GM10266 (cell line): ENCODE results near the gene DPP4.

Experiments
- DNase-seq: peaks from one replicate; pipeline ENCODE4 v3.0.0; 2012; ENCODE audit errors: extremely low spot score
- CTCF ChIP-seq: IDR thresholded peaks from 2 replicates; pipeline ENCODE4 v1.5.1; 2012; ENCODE audit warnings: mild to moderate bottlenecking, low read depth; ENCODE audit not compliant: control insufficient read depth, insufficient read depth; ENCODE audit errors: missing control alignments

The DPP4 gene

GRCh38 chr2:162074632-162074895 is 549 bp upstream of the DPP4 start:
- no peak for DNase-seq
- TF ChIP-seq CTCF, result no peak

GRCh38 chr2:162072976-162073887 is 783 bp downstream of the DPP4 start:
- TF ChIP-seq CTCF, result no peak
- DNase-seq, result peak; percentile 33

- DNase-seq, result peak; percentile 47
Measured at GRCh38 chr2:162072181-162072702, 1.8 kb downstream of the DPP4 start.

GRCh38 chr2:162071001-162071400 is 3.0 kb downstream of the DPP4 start:
- TF ChIP-seq CTCF, result no peak
- no peak for DNase-seq

More at GRCh38 chr2:162072181-162072702, 1.8 kb downstream of the DPP4 start:
- TF ChIP-seq CTCF, result no peak

- TF ChIP-seq CTCF, result no peak
- DNase-seq, result no peak
Measured at GRCh38 chr2:162070228-162070936, 3.6 kb downstream of the DPP4 start.

GRCh38 chr2:162069267-162069903 is 4.6 kb downstream of the DPP4 start:
- DNase-seq, result no peak
- no peak for TF ChIP-seq CTCF
